GM23248 (cell line): ENCODE measurements around the gene APOLD1.

Experiments used
- EZH2 ChIP-seq: fragments of 200-600 bp; sonication (generic); IDR thresholded peaks from 2 replicates; pipeline ENCODE4 v1.6.1; 2018; ENCODE audit warnings: antibody characterized with exemption, mild to moderate bottlenecking; ENCODE audit not compliant: insufficient read depth, poor library complexity, severe bottlenecking
- EZH2phosphoT487 ChIP-seq: fragments of 200-600 bp; sonication (generic); IDR thresholded peaks from 2 replicates; pipeline ENCODE4 v1.6.1; 2018; ENCODE audit warnings: antibody characterized with exemption, moderate library complexity, mild to moderate bottlenecking, low read depth; ENCODE audit not compliant: insufficient read depth

- TF ChIP-seq EZH2 (no peak), EZH2phosphoT487 (no peak)
Measured at GRCh38 chr12:12839003-12839395, 53.5 kb downstream of the APOLD1 start.
